NCI-H345 treated with DMSO at 0.1 percent for 48 hours (cell line): Measurements from ENCODE around the gene MRPL38.
"Not testable (repeated sequence)": the region's sequence is repeated elsewhere in the genome, so short reads cannot be mapped to it uniquely, and the experiment has no call there.

ENCODE experiments used
- DNase-seq: peaks from one replicate; lab custom pipeline; 2025; ENCODE audit not compliant: unreplicated experiment; lab: John Stamatoyannopoulos, UW

The MRPL38 gene

DNA sequence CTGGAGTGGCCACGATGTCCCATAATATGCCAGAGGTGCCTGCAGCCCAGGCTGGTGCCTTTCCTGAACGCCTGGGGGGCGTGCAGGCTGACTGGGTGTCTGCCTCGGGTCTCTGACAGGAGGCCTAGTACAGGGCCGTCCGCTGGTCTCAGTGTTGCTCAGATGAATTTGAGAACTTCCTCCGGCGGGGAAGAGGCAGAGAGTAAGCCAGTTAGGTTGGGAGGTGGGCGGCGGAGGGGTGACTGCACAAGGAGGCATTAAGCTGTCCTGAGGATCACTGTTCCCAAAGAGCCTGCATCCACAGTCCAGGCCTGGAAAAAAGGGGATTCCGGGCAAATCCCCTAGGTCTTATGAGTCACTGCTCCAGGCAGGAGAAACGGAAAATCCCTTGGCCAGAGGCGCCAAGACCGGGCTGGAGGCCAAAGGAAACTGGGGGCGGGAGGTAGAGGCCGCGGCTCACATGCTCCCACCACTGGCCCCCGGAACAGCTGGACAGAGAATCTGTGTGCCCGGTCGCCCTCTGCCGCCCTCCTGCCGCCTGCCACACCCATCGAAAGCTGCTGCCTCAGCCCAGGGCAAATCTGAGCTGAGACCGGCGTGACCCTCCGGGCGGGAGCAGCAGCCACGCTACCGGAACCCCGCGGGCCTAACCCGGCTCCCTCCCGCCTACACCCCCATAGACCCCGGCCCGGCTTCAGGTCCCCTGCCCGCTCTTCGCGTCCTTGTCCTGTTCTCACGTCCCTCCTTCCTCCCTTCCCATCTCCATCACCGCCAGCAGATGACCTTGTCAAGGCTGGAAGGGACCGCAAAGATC is 27.5 kb downstream of the MRPL38 start:
- DNase-seq, result no peak

DNA sequence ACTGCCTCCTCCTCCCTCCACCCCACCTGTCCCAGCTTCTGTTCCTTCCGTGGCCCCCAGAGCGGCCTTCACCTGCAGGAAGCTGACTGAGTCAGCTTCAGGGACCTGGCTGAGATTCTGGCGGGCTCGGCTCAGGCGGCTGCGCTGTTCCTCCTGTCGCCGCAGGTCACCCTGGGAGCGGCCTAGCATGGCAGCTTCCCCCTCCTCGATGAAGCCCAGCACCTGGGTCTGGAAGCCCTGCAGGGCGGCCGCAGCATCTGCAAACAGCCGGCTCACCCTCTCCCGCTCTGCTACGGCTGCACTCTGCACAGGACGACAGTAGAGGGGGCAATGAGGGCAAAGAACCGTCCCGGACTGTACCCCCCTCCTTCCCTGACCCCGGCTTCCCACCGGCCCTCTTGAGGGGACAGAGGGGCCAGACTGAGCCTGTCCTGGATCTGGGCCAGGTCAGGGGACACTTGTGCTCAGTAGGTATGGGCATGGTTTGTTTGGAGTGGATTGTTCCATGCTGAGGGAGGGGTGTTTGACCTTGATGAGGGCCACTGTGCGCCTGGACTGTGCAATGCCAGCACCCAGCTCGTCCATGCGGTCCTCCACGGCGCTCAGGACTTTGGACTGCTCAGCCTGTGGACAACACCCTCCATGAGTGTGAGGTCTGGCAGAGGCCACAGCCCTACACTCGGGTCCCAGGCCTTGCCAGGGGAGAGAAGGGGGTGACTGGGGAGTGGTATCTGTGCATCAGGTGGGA is 28.3 kb downstream of the MRPL38 start:
- DNase-seq, result no peak

DNA sequence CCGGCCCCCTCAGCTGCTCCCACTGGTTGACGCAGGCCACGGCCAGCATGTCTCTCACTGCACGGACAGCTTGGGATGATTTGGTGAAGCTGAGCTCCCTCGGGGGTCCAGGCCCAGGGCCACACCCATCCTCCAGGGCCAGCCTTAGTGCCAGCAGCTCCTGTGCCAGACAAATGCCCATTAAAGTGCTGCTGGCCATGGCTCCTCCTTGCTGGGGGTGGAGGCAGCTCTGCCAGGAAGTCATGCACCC is 28.8 kb downstream of the MRPL38 start:
- DNase-seq, result no peak

- DNase-seq, result no peak
Measured at GRCh38 chr17:75875182-75875939, 29.3 kb downstream of the MRPL38 start.

DNA sequence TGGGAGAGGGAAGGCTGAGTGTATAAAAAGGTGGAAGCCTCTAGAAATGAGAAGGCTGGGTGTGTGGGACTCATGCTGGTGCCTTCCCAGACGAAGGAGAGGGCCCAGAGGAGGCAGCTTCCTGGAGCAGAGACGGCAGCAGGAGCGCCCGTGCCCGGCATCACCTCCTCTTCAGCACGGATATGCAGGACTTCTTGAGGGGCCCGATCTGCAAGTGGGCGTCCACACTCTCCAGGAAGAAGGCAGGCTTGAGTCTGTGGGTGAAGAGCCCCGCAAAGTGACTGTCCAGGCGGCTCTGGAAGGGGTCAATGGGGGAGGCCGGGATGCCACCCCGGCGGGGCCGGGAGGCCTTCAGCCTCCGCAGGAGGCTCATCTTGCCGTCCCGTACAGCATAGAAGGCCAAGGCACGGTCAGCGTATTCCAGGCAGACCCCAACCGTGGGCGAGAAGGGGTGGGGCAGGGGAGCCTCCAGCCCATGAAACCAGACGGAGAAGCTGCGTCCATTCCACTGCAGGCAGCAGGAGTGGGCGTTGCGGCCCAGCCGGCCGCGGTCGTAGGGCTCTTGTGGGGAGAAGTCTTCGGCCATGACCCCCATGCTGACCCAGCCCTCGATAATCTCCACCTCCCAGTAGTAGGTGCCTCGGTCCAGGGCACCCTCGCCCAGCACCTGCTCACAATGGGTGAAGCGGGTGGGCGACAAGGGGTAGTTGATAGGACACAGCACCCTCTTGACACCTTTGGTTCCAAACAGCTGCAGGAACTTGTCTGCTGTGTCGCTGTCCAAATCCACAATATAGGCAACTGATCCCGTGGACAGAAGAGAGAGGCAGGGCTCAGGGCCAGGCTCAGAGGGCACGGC is 30.1 kb downstream of the MRPL38 start:
- no peak for DNase-seq

- no peak for DNase-seq
Measured at GRCh38 chr17:75873587-75874322, 30.9 kb downstream of the MRPL38 start.

GRCh38 chr17:75872434-75873351 is 32.0 kb downstream of the MRPL38 start:
- DNase-seq, result no peak

- DNase-seq, result not testable (repeated sequence)
Measured at GRCh38 chr17:75870228-75870627, 34.5 kb downstream of the MRPL38 start.

DNA sequence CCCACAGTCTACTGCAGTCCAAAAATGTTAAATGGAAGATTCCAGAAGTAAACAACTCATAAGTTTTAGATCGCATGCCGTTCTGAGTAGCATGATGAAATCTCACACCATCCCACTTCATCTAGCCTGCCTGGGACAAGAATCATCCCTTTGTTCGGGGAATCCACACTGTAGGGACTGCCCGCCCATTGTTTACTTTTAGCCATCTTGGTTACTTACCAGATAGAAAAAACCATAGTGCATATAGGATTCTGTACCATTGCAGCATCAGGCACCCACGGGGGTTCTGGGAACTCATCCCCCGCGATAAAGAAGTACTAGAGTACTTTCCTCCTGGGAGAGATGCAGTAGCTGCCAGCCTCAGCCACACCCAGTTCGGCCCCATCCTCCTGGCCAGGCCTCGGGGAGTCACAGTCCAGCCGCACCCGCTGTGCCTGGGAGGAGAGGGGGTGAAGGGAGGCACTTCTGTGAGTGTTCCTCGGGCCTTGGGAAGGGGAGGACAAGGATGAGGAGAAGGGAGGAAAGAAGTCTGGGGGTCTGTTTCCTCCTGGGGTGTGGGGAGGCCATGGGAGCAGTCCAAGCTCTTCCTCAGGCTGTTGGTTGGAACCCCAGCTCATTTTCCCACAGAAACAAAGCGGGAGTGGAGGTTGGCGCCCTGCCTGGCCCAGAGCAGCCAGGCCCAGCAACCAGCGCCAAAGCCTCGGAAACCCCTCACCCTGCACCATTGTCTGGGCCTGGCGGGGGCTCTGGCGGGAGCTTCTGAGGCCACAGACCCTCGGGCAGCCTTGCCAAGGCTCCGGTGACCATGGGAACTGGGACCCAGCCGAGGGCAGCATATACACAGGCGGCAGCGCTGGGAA is 35.2 kb downstream of the MRPL38 start:
- no peak for DNase-seq

DNA sequence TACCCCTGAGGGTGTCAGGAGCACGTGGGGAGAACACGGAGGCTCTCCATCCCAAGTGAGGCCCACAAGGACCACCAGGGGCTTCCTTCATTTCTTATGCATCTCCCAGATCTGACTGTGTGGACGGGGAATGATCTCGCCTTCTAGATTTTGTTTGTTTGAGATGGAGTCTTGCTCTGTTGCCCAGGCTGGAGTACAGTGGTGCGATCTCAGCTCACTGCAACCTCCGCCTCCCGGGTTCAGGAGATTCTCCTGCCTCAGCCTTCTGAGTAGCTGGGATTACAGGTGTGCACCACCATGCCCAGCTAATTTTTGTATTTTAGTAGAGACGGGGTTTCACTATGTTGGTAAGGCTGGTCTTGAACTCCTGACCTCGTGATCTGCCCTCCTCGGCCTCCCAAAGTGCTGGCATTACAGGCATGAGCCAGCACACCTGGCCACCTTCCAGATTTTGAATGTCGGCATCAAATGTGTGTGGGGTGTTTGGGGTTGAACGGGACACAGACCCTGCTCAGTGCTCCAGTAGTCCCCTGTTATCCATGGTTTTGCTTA is 35.9 kb downstream of the MRPL38 start:
- DNase-seq, result not testable (repeated sequence)

DNA sequence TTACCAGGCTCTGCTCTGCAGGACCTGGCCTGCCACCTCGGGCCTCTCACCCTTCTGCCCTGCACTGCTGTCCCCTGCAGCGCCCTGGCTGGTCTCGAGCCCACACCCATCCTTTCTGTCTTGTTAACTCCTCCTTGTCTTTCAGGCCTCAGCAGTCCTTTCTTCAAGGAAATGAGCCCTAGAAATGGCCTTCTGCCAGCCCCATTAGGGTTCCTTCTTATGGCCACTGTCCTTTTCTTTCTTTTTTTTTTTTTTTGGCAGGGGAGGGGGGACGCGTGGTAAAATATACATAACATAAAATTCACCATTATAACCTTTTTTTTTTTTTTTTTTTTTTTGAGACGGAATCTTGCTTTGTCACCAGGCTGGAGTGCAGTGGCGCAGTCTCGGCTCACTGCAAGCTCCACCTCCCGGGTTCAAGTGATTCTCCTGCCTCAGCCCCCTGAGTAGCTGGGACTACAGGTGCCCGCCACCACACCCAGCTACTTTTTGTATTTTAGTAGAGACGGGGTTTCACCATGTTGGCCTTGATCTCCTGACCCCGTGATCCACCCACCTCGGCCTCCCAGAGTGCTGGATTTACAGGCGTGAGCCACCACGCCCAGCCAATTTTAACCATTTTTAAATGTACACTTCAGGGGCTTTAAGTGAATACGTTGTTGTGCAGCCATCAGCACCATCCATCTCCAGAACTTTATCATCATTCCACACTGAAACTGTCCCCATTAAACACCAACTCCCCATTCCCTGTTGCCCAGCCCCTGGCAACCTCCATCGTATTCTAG is 39.1 kb downstream of the MRPL38 start:
- DNase-seq, result not testable (repeated sequence)

DNA sequence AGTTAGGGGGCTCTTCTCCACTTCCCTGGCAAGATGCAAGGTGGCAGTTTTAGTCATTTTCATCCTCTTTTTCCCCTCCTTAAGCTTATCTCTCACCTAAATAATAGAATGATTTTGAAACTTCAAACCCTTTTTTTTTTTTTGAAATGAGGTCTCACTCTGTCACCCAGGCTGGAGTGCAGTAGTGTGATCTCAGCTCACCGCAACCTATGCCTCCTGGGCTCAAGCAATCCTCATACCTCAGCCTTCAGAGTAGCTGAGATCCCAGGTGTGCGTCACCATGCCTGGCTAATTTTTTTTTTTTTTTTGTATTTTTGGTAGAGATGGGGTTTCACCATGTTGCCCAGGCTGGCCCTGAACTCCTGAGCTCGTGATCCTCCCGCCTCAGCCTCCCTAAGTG is 39.8 kb downstream of the MRPL38 start:
- DNase-seq, result not testable (repeated sequence)

- DNase-seq, result peak; percentile 25
Measured at GRCh38 chr17:75864448-75864871, 40.2 kb downstream of the MRPL38 start.

GRCh38 chr17:75861927-75862317 is 42.8 kb downstream of the MRPL38 start:
- no peak for DNase-seq

GRCh38 chr17:75859358-75859757 is 45.3 kb downstream of the MRPL38 start:
- not testable (repeated sequence) for DNase-seq

GRCh38 chr17:75856062-75856756 is 48.5 kb downstream of the MRPL38 start:
- DNase-seq, result no peak
